Effector memory CD4-positive, alpha-beta T cell (primary cell): Measurements from ENCODE around the gene KCNQ2.

Experiments
- DNase-seq, 3 donors: peaks; one replicate each; pipeline ENCODE4 v3.0.0-alpha.2; 2020
- H3K27ac ChIP-seq: 2 replicates; pipeline ENCODE4 v1.7.0; 2013; ENCODE audit warnings: mild to moderate bottlenecking, low read length, moderate library complexity; ENCODE audit not compliant: insufficient read depth, poor library complexity, severe bottlenecking
- H3K27me3 ChIP-seq: replicated peaks from 2 replicates; pipeline ENCODE4 v1.7.0; 2013; ENCODE audit warnings: mild to moderate bottlenecking, low read length; ENCODE audit not compliant: insufficient read depth, control insufficient read depth, poor library complexity, severe bottlenecking
- H3K36me3 ChIP-seq: 2 replicates; pipeline ENCODE4 v1.7.0; 2013; ENCODE audit warnings: mild to moderate bottlenecking, low read length, moderate library complexity; ENCODE audit not compliant: control insufficient read depth, insufficient read depth
- H3K4me1 ChIP-seq: 2 replicates; pipeline ENCODE4 v1.7.0; 2013; ENCODE audit warnings: low read length, mild to moderate bottlenecking; ENCODE audit not compliant: control insufficient read depth, insufficient read depth, poor library complexity, severe bottlenecking
- H3K4me3 ChIP-seq: 2 replicates; pipeline ENCODE4 v1.7.0; 2013; ENCODE audit warnings: low read length, low read depth, mild to moderate bottlenecking; ENCODE audit not compliant: insufficient read depth, poor library complexity, severe bottlenecking
- H3K9me3 ChIP-seq: 2 replicates; pipeline ENCODE4 v1.7.0; 2013; ENCODE audit warnings: mild to moderate bottlenecking, low read length, moderate library complexity; ENCODE audit not compliant: control insufficient read depth

KCNQ2 gene

GRCh38 chr20:63378626-63379025, 93.8 kb downstream of the KCNQ2 start:
- Histone ChIP-seq H3K4me1 (no peaks in the 10 kb centered on the region), H3K9me3 (no peaks in the 10 kb centered on the region), H3K4me3 (no peak overlapping the region), H3K36me3 (no peaks in the 10 kb centered on the region), H3K27me3 (peaks cover 16% of the 10 kb centered on the region), H3K27ac (no peak overlapping the region)
- no peak for DNase-seq

- H3K9me3 ChIP-seq: no peaks in the 10 kb centered on the region
- H3K27ac ChIP-seq: no peak overlapping the region
- H3K27me3 ChIP-seq: peaks cover 16% of the 10 kb centered on the region
- DNase-seq: no peak
- H3K4me3 ChIP-seq: no peak overlapping the region
- H3K4me1 ChIP-seq: no peaks in the 10 kb centered on the region
- H3K36me3 ChIP-seq: no peaks in the 10 kb centered on the region
Measured at GRCh38 chr20:63377951-63378381, 94.5 kb downstream of the KCNQ2 start.

- H3K36me3 ChIP-seq: no peaks in the 10 kb centered on the region
- no peak overlapping the region for H3K27ac ChIP-seq
- no peaks in the 10 kb centered on the region for H3K4me1 ChIP-seq
- peaks cover 15% of the 10 kb centered on the region for H3K27me3 ChIP-seq
- no peak for DNase-seq
- no peak overlapping the region for H3K4me3 ChIP-seq
- H3K9me3 ChIP-seq: no peaks in the 10 kb centered on the region
Measured at GRCh38 chr20:63377256-63377941, 95.1 kb downstream of the KCNQ2 start.

- Histone ChIP-seq H3K36me3 (no peaks in the 10 kb centered on the region), H3K4me3 (no peak overlapping the region), H3K27ac (no peak overlapping the region), H3K9me3 (no peaks in the 10 kb centered on the region), H3K4me1 (no peaks in the 10 kb centered on the region), H3K27me3 (peaks cover 8% of the 10 kb centered on the region)
- DNase-seq: no peak
Measured at GRCh38 chr20:63376283-63377250, 95.9 kb downstream of the KCNQ2 start.

- no peak for DNase-seq
- no peaks in the 10 kb centered on the region for H3K9me3 ChIP-seq
Measured at GRCh38 chr20:63375438-63375837, 97.0 kb downstream of the KCNQ2 start.

GRCh38 chr20:63374504-63374903, 98.0 kb downstream of the KCNQ2 start:
- Histone ChIP-seq H3K4me3 (no peak overlapping the region), H3K27me3 (peaks cover 4% of the 10 kb centered on the region), H3K9me3 (no peaks in the 10 kb centered on the region), H3K27ac (no peak overlapping the region), H3K36me3 (no peaks in the 10 kb centered on the region), H3K4me1 (no peaks in the 10 kb centered on the region)
- no peak for DNase-seq

More at GRCh38 chr20:63375438-63375837, 97.0 kb downstream of the KCNQ2 start:
- peaks cover 4% of the 10 kb centered on the region for H3K27me3 ChIP-seq
- H3K27ac ChIP-seq: no peak overlapping the region
- no peaks in the 10 kb centered on the region for H3K4me1 ChIP-seq
- H3K4me3 ChIP-seq: no peak overlapping the region
- H3K36me3 ChIP-seq: no peaks in the 10 kb centered on the region

- Histone ChIP-seq H3K9me3 (no peaks in the 10 kb centered on the region), H3K4me3 (no peak overlapping the region), H3K27ac (no peak overlapping the region), H3K36me3 (no peaks in the 10 kb centered on the region), H3K27me3 (peaks cover 4% of the 10 kb centered on the region), H3K4me1 (no peaks in the 10 kb centered on the region)
- no peak for DNase-seq
Measured at GRCh38 chr20:63373996-63374395, 98.5 kb downstream of the KCNQ2 start.

GRCh38 chr20:63372971-63373885, 99.2 kb downstream of the KCNQ2 start:
- H3K4me3 ChIP-seq: no peak overlapping the region
- H3K36me3 ChIP-seq: no peaks in the 10 kb centered on the region
- no peaks in the 10 kb centered on the region for H3K9me3 ChIP-seq
- no peak for DNase-seq
- H3K27me3 ChIP-seq: peaks cover 4% of the 10 kb centered on the region
- H3K27ac ChIP-seq: no peak overlapping the region
- H3K4me1 ChIP-seq: no peaks in the 10 kb centered on the region

GRCh38 chr20:63371291-63371865, 101.1 kb downstream of the KCNQ2 start:
- Histone ChIP-seq H3K27ac (no peak overlapping the region), H3K36me3 (no peaks in the 10 kb centered on the region), H3K9me3 (no peaks in the 10 kb centered on the region), H3K27me3 (peaks cover 4% of the 10 kb centered on the region), H3K4me3 (no peak overlapping the region), H3K4me1 (no peaks in the 10 kb centered on the region)
- DNase-seq: no peak
